GM12891 (cell line): ENCODE results near the gene CIRBP.

ENCODE experiments used
- POLR2A ChIP-seq: IDR thresholded peaks from 2 replicates; pipeline ENCODE4 v1.6.1; 2011; ENCODE audit warnings: low read depth, low read length, control low read depth
- POLR2AphosphoS5 ChIP-seq: IDR thresholded peaks from 2 replicates; pipeline ENCODE4 v1.6.1; 2011; ENCODE audit warnings: low read depth, low read length, control low read depth
- TAF1 ChIP-seq: IDR thresholded peaks from 2 replicates; pipeline ENCODE4 v1.6.1; 2011; ENCODE audit warnings: low read depth, low read length, control low read depth

GRCh38 chr19:1230783-1231489 is 38.2 kb upstream of the CIRBP start:
- TF ChIP-seq TAF1 = no peak
- no peak for TF ChIP-seq POLR2AphosphoS5
- TF ChIP-seq POLR2A = no peak
